Neutrophil (primary cell): Measurements from ENCODE around the gene MRPL30.

Experiments used
- H3K27ac ChIP-seq: fragments of 200-600 bp; sonication (generic); 2 replicates; pipeline ENCODE4 v1.5.1; 2016; ENCODE audit warnings: mild to moderate bottlenecking, moderate library complexity
- H3K27me3 ChIP-seq: fragments of 200-600 bp; sonication (generic); 2 replicates; pipeline ENCODE4 v1.6.0; 2016; ENCODE audit warnings: mild to moderate bottlenecking
- H3K36me3 ChIP-seq: fragments of 200-600 bp; sonication (generic); 2 replicates; pipeline ENCODE4 v1.5.1; 2017
- H3K4me1 ChIP-seq, 2 experiments: fragments of 200-600 bp in 1 of 2; sonication (generic) in 1 of 2; 1 replicate in 1 of 2; 2 replicates in 1 of 2; pipeline versions ENCODE4 v1.5.1 to v1.6.1; 2013 to 2016; ENCODE audit warnings: low read depth in 1 of 2, low read length in 1 of 2, mild to moderate bottlenecking in 1 of 2, moderate library complexity in 1 of 2; ENCODE audit not compliant: control insufficient read depth in 1 of 2, insufficient read depth in 1 of 2
- H3K4me3 ChIP-seq, 2 experiments: fragments of 200-600 bp in 1 of 2; sonication (generic) in 1 of 2; 1 replicate in 1 of 2; 2 replicates in 1 of 2; pipeline ENCODE4 v1.5.1; 2013 to 2016; ENCODE audit warnings: low read depth in 1 of 2, low read length in 1 of 2, mild to moderate bottlenecking in 1 of 2, moderate library complexity in 1 of 2
- H3K9me3 ChIP-seq: fragments of 200-600 bp; sonication (generic); 2 replicates; pipeline ENCODE4 v1.5.1; 2016
- CTCF ChIP-seq: fragments of 200-600 bp; sonication (generic); IDR thresholded peaks from 2 replicates; pipeline ENCODE4 v1.5.1; 2016; ENCODE audit warnings: antibody characterized with exemption

Gene MRPL30

GRCh38 chr2:99154643-99155536 lies 26.1 kb upstream of the MRPL30 start, which contains the start of the genes LIPT1 and TSGA10:
Gene LIPT1 (plus strand): TSS chr2:99154967. CDS start chr2:99161958, 6,991 bp downstream.
Gene TSGA10 (minus strand): TSS chr2:99154942. CDS start chr2:99109439, 45,503 bp downstream.
- TF ChIP-seq CTCF, result peak; percentile 15
- Histone ChIP-seq H3K27ac (peak within 1 kb of the TSS; percentile 93), H3K4me1 (peaks cover 36 to 38% of the 10 kb centered on the region in 2 experiments), H3K9me3 (no peaks in the 10 kb centered on the region), H3K36me3 (peaks cover 8% of the 10 kb centered on the region), H3K4me3 (peak within 1 kb of the TSS; percentile 88 to 89), H3K27me3 (no peaks in the 10 kb centered on the region)

- H3K4me3 ChIP-seq, result no peak overlapping the region
- no peak for TF ChIP-seq CTCF
- H3K9me3 ChIP-seq, result no peaks in the 10 kb centered on the region
- H3K4me1 ChIP-seq, result peaks cover 16 to 19% of the 10 kb centered on the region in 2 experiments
- H3K27me3 ChIP-seq, result no peaks in the 10 kb centered on the region
- no peak overlapping the region for H3K27ac ChIP-seq
- H3K36me3 ChIP-seq, result peaks cover 12% of the 10 kb centered on the region
Measured at GRCh38 chr2:99156891-99157290, 24.1 kb upstream of the MRPL30 start.

GRCh38 chr2:99158599-99158998 lies 22.4 kb upstream of the MRPL30 start:
- peaks cover 21% of the 10 kb centered on the region for H3K36me3 ChIP-seq

GRCh38 chr2:99159594-99159993 lies 21.4 kb upstream of the MRPL30 start:
- Histone ChIP-seq H3K4me1 (peaks cover 5 to 7% of the 10 kb centered on the region in 2 experiments), H3K4me3 (no peak overlapping the region), H3K27me3 (no peaks in the 10 kb centered on the region), H3K9me3 (no peaks in the 10 kb centered on the region), H3K36me3 (peaks cover 26% of the 10 kb centered on the region), H3K27ac (no peak overlapping the region)
- no peak for TF ChIP-seq CTCF

More at GRCh38 chr2:99158599-99158998, 22.4 kb upstream of the MRPL30 start:
- Histone ChIP-seq H3K4me3 (no peak overlapping the region), H3K4me1 (peaks cover 15% of the 10 kb centered on the region in 2 experiments), H3K27ac (no peak overlapping the region), H3K9me3 (no peaks in the 10 kb centered on the region), H3K27me3 (no peaks in the 10 kb centered on the region)
- TF ChIP-seq CTCF, result no peak

GRCh38 chr2:99166218-99166617 lies 14.8 kb upstream of the MRPL30 start:
- no peaks in the 10 kb centered on the region for H3K9me3 ChIP-seq

More at GRCh38 chr2:99166218-99166617, 14.8 kb upstream of the MRPL30 start:
- no peak for TF ChIP-seq CTCF
- Histone ChIP-seq H3K27me3 (no peaks in the 10 kb centered on the region), H3K4me3 (no peak overlapping the region), H3K36me3 (peaks cover 78% of the 10 kb centered on the region), H3K27ac (no peak overlapping the region), H3K4me1 (no peaks in the 10 kb centered on the region)
